GM21717 (cell line): ENCODE results near the gene NAV2.
"Not testable (repeated sequence)": the region's sequence is repeated elsewhere in the genome, so short reads cannot be mapped to it uniquely, and the experiment has no call there.

Experiments
- ATAC-seq: cut with Tn5 transposase; IDR thresholded peaks from one replicate; pipeline ENCODE4 v1.9.1; 2021; ENCODE audit warnings: mild to moderate bottlenecking, moderate library complexity; ENCODE audit not compliant: unreplicated experiment

NAV2 gene

DNA sequence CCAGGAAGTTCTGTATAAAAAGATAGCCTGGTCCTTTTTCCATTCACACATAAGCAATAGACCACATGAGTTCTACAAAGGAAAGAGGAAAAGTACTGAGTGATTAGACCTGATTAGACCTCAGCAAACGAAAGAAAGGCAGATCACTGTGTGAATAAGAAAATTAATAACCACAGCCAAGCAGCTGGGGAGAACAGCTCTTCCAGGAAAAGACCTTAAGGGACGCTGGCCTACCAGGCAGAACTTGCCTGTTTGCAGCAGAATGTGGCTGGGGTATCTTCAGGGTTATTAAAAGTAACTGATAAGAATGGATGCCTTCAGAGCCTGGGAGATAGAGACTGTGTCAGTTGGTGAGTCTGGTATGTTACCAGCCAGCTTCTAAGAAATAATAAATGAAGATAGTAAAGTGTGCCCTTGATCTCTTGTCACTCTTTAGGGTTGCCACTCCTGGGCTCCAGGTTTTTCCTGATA lies 274.7 kb downstream of the NAV2 start:
- ATAC-seq: no peak

DNA sequence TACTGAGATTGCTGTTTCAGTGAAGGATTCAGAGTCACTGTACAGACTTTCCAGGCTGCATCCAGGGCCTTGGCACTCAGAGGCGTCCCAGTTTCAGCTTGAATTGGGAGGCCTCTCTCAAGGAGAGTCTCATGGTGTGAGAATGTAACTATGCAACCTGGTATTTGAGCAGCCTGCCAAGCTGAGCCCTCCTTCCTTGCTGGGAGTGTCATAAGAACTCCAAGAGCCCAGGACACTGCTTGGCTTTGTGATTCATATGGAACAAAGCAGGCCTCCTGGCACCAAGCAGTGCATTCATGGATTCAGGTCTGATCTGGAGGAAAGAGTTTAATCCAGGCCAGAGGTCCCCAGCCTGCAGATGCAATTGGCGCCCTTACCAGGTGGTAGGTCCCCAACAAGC lies 276.0 kb downstream of the NAV2 start:
- ATAC-seq: no peak

- no peak for ATAC-seq
Measured at GRCh38 chr11:19989191-19989590, 276.6 kb downstream of the NAV2 start.

DNA sequence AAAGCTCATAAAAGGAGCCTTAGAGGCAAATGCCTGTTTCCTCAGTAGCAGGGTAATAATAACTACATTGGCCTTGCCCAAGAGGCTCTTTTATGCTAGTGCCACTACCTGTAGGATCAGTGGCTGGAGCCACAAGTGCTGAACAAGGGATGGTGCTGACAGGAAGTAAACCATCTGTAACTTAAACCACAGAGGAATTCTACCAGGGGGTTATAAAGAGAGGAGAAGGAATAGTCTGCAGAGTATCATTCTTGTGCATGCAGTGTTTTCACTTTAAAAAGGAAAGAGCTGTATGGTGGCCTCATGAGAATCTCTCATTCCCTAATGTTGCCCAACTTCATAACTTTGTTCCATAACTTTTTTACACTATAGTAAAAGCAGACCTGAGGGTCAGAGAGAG lies 279.5 kb downstream of the NAV2 start:
- ATAC-seq: no peak

DNA sequence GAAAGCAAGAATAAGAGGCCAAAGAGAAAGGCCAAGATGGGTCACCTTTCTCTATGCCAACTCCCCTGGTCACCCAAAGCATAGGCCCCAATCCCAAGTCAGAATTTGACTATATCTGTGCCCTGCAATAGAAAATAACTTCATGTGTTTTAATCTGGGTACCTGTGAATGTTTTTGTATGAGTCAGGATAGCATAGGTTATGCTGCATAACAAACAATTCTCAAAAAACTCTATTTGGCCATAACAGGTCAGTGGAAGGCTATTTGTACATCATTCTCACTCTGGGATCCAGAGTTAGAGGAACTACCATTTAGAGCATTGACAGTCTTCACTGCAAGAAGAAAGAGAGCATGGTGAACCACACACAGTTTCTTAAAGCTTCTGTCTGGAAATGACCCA lies 280.4 kb downstream of the NAV2 start:
- no peak for ATAC-seq

GRCh38 chr11:19994672-19995071 lies 282.0 kb downstream of the NAV2 start:
- ATAC-seq: no peak

- ATAC-seq: no peak
Measured at GRCh38 chr11:19995145-19995544, 282.5 kb downstream of the NAV2 start.

DNA sequence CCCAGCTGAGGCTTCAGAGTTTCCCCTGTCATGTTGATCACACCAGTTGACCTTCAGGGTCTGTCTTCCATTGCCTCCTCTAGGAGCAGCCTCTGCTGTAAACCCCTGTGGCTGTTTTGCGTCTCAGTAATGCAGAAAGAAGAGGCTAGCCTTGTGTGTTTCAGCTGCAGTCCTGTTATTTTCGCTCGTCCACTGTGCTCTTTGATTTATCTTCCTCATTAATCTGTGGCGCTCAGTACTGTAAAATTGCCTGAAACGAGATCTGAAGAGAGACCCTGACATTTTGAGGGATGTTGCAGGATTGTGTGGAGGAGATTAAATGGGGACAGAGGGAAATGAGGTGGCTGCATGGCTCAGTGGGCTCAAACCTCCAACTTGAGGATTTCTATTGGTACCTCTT lies 283.9 kb downstream of the NAV2 start:
- ATAC-seq: no peak

DNA sequence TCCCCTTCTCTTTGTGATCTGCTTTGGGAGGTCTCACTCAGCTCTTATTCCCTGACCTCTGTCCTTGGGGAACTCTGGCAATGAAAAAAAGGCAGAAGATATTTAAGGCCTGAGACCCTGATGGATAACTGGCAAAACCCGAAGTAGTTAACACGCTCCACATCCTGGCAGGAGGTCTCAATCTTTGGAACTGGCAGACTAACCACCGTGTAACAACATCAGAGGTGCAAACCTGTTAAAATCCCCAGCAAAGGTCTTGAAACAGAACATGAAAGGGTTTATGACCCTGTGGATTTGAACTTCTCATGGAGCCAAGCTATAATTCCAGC lies 287.3 kb downstream of the NAV2 start:
- no peak for ATAC-seq

DNA sequence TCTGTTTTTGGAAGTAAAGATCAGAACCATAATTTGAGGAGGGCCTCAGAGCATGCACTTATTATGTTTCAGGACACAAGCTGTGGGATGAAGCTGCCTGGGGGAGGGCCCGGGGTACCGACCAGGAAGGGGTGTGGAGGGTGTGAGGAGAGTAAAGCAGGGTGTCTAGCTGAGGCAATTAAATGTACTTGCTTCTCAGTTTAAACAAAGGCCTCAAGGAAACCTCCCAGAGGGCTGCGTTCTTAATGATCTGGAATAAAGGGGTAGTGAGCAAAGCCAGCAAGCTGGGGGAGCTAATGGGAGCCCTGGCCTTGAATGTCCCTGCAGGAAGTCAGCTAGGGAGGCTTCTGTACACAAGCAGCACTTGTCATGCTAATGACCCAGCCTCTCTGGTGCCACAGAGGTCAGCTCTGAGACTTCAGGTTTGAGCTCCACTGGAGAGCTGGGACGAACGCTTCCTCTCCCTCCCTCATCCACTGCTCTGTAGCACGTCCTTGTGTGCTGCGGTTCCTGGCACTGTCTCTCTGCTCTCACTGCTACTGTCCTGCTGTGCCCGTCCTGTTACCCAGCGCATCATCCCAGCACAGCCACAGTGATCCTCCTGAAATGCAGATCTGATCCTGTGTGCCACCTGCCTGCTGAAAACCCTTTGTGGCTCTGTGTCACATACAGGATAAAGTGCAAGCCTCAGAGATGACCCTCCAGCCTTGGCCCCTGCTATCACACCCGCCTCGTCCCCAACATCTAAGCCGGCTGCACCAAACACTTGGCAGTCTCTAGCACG lies 287.9 kb downstream of the NAV2 start:
- no peak for ATAC-seq

DNA sequence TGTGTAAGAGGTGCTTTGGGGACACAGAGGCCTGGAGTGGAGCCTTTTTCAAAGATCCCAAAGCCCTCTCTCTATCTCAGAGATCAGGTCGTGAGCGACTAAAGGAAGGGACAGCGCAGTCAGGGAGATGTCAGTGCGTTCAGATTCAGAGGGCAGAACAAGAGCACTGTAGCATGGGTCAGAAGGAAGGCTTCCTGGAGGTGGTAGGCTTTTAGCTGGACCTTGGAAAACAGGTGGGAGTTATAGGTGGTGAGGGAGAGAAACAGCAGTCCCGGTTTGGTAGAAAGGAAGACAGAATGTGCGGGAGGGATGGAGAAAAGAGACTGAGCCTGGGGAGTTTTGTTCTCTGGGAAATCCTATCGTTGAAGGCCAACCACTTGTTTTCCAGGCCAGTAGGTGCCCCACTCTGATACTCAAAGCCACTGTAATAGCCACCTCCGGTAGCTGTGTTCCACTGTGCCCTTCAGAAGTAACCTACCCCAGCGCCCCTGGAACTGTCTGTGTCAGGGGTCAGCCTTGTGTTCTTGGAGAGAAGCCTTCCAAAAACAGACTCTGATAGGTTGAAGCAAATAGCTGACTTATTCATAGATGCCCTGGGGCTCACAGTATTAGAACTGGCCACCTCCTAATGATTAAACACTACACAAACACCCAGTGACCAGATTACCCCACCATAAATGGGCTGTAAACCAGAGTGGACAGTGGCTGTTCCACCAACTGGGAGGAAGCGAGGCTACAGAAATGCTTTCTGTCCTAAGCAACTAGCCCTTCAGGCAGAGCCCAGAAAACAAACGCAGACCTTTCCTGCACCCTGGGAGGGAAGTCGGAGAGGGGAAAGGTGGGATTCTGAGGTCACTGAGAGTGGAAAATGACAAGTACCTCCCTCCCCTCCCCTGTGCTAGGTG lies 289.9 kb downstream of the NAV2 start:
- ATAC-seq: no peak

DNA sequence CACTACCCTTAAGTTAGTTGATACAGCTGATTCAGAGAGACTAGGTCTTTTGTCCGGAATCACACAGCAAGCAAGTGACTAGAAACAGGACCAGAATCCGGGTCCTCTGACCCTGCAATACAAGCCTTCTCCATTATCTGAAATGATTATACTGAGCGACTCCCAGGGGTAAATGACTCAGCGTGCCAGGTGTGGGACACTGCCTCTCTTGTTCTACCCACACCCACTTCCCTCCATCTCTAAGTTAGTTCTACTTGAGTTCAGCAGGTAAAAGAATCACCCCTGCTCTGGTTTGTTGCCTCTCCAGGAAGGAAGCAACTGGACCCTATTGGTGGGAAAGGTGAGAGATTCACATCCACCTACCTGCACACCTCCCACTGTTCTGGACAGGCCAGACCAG lies 290.7 kb downstream of the NAV2 start:
- ATAC-seq: no peak

- ATAC-seq: no peak
Measured at GRCh38 chr11:20004866-20005265, 292.2 kb downstream of the NAV2 start.

- no peak for ATAC-seq
Measured at GRCh38 chr11:20005747-20006146, 293.1 kb downstream of the NAV2 start.

GRCh38 chr11:20006618-20007017 lies 294.0 kb downstream of the NAV2 start:
- ATAC-seq: not testable (repeated sequence)

GRCh38 chr11:20007386-20007785 lies 294.7 kb downstream of the NAV2 start:
- no peak for ATAC-seq

DNA sequence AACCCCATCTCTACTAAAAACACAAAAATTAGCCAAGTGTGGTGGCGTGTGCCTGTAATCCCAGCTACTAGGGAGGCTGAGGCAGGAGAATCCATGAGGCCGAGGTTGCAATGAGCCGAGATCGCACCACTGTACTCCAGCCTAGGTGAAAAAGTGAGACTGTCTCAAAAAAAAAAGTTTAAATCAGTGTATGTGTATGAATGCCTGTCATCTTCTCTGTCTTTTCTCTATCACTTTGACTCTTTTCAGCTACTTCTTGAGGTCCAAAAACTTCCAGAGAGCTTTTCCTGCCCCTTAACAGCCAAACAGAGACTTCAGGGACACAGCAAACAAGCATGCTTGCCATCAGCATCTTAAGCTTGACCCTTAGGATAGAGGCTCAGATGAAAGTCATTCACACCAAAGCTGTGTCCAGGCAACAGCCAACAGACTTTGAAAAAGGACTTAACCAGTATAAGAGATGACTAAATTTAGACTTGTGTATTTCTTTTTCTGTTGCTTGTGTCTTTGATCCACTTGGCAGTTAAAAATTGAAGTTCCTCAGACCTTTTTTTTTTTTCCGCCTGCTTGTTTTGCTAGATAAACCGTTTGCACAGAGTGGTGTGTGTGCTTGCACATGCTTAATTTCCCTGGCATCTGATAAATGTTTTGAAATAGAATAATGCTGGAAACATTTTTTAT lies 295.7 kb downstream of the NAV2 start:
- no peak for ATAC-seq

DNA sequence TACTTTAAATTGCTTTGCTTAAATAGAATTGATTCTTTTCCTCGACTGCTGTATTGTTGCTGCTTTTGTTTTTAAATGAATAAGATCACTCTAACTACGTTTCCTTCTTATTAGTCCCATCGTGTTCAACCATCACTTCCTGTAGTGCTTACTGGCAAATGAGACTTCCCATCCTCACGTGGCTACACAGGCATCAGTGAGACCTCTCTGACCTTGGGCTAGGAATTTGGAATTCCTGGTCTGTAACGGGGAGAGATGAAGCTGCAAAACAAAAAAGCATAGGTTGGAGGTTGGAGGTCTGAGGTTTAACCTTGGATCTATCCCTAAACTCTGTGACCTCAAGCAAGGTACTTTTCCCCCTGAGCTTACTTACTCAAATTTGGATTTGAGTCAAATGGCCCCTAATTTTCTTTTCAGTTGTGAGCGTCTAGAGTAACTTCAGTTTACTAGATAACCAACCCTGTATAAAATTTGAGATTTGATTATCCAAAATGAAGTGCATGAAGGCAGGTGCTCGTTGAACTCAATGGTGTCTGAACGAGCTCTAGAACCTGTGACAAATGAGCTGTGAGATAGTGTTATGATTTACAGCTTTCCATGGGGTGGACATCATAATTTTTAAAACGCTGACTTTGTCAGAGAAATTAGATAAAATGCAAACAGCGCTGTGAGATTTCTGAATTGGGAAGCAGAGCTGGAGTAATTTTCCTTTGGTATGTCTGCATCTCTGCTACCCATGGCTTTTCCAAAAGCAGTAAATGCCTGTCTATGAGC lies 296.4 kb downstream of the NAV2 start:
- ATAC-seq: no peak

DNA sequence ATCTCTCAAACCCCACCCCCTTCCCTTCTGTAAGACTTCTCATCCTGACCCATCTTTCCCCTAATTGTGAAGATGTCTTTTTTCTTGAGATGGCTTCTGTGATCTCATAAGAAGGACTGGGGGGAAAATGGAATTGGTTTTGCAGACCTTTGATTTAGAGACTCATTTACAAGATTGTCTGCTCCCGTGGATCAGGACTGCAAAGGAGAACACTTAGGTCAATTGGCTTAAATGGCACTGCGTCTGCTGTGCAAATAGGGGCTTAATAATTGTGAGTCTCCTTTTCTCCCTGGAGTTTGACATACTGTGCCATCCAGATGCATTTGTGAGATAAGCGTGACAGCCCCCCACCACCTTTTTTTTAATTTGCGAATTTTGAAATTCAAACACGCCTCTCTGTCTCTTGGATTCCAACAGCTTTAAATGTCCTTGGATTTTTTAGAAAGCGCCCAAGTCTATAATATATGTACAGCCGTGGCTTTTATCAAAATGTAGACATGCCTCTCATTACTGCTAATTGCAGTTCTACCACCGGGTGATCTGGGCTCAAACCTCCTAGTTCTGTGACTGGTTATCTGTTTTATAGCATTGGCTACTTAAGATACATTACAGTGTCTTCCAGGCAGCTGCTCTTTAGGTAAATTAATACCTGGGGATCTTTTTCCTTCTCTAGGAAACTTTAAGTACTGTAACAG lies 297.7 kb downstream of the NAV2 start:
- ATAC-seq: no peak

DNA sequence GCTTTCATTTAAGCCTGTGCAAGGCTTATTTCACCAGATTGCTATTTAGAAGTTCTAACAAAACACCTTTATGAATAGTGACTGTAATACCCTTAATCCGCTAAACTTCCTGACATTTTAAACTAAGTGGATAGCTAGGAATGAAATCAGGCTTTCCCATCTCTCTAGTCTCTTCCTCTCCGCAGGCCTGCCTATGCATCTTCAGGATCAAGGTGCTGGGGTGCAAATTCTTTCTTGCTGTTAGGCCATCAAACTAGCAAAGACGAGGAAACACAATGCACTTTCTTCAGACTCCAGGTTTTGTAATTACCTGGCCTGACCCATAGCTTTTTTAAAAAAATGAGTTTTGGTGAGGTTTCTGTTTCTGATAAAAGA lies 298.2 kb downstream of the NAV2 start:
- ATAC-seq: no peak
